G401 (cell line): ENCODE data around the gene WNT1. TPM values are rescaled to one million over a fixed set of nuclear protein-coding genes. Genes with fewer than 3 reads are reported as not detected.

ENCODE experiments used
- DNase-seq: peaks from one replicate; pipeline ENCODE4 v3.0.0-alpha.2; 2015; ENCODE audit warnings: low spot score
- in situ Hi-C: cut with HindIII; loops from 2 replicates; pipeline ENCODE4 v1.10.0; 2016; ENCODE audit warnings: low sequenced_read_pairs, mixed read lengths
- total RNA-seq: library from RNA; depleted of rRNA; stranded (reverse); fragments of >200 nt; shearing (Covaris generic); gene quantifications from 2 replicates; pipeline ENCODE4 v1.2.3, GENCODE V29; 2014; rRNA removed

Gene WNT1
- total RNA-seq, 1 experiment from 2014 or later, result not detected

GRCh38 chr12:49021292-49021915 lies 43.3 kb downstream of the WNT1 start:
- DNase-seq, result no peak
- in situ Hi-C loops, result no loop called here

GRCh38 chr12:49022558-49023178 lies 44.5 kb downstream of the WNT1 start:
- in situ Hi-C loops, result no loop called here
- DNase-seq, result no peak

- DNase-seq, result no peak
- in situ Hi-C loops, result no loop called here
Measured at GRCh38 chr12:49023812-49024211, 45.7 kb downstream of the WNT1 start.

GRCh38 chr12:49024543-49024942 lies 46.4 kb downstream of the WNT1 start:
- no peak for DNase-seq
- in situ Hi-C loops, result no loop called here

GRCh38 chr12:49025463-49025862 lies 47.3 kb downstream of the WNT1 start:
- no peak for DNase-seq
- in situ Hi-C loops, result no loop called here

- in situ Hi-C loops, result no loop called here
Measured at GRCh38 chr12:49026101-49026500, 48.0 kb downstream of the WNT1 start.

GRCh38 chr12:49026678-49027480 lies 48.8 kb downstream of the WNT1 start:
- no peak for DNase-seq

More at GRCh38 chr12:49026101-49026500, 48.0 kb downstream of the WNT1 start:
- no peak for DNase-seq

GRCh38 chr12:49027846-49028555 lies 49.9 kb downstream of the WNT1 start:
- DNase-seq, result no peak

More at GRCh38 chr12:49026678-49027480, 48.8 kb downstream of the WNT1 start:
- in situ Hi-C loops, result no loop called here

GRCh38 chr12:49028666-49029275 lies 50.6 kb downstream of the WNT1 start:
- DNase-seq, result no peak
- in situ Hi-C loops, result no loop called here

More at GRCh38 chr12:49027846-49028555, 49.9 kb downstream of the WNT1 start:
- in situ Hi-C loops, result no loop called here

GRCh38 chr12:49030119-49030518 lies 52.0 kb downstream of the WNT1 start:
- DNase-seq, result no peak

GRCh38 chr12:49030714-49031572 lies 52.8 kb downstream of the WNT1 start:
- no peak for DNase-seq
- in situ Hi-C loops, result no loop called here

More at GRCh38 chr12:49030119-49030518, 52.0 kb downstream of the WNT1 start:
- in situ Hi-C loops, result no loop called here

GRCh38 chr12:49031573-49032161 lies 53.5 kb downstream of the WNT1 start:
- in situ Hi-C loops, result no loop called here
- no peak for DNase-seq

Other genes with a start within 250 kb of the WNT1 start
- 23.1 and 29.8 TPM in 2 replicates for gene ADCY6, start 189.2 kb upstream of the WNT1 start, total RNA-seq
- 2.9 and 17.2 TPM in 2 replicates for gene CACNB3, start 159.8 kb upstream of the WNT1 start, total RNA-seq
- gene DDX23, start 126.2 kb upstream of the WNT1 start, total RNA-seq, result 73.4 and 87.1 TPM in 2 replicates
- 0.88 and 1.9 TPM in 2 replicates for gene RND1, start 112.5 kb upstream of the WNT1 start, total RNA-seq
- 2.0 and 2.8 TPM in 2 replicates for gene FKBP11, start 52.8 kb upstream of the WNT1 start, total RNA-seq
- gene ARF3, start 20.8 kb upstream of the WNT1 start, total RNA-seq, result 118 and 141 TPM in 2 replicates
- 3.9 and 10.1 TPM in 2 replicates for gene WNT10B, start 6.6 kb upstream of the WNT1 start, total RNA-seq
- 2.3 and 5.2 TPM in 2 replicates for gene DDN, start 21.1 kb downstream of the WNT1 start, total RNA-seq
- gene PRKAG1, start 40.5 kb downstream of the WNT1 start, total RNA-seq, result 63.5 and 71.2 TPM in 2 replicates
- gene KMT2D, start 82.5 kb downstream of the WNT1 start, total RNA-seq, result 13.8 and 18.6 TPM in 2 replicates
- 2.5 and 3.5 TPM in 2 replicates for gene RHEBL1, start 91.7 kb downstream of the WNT1 start, total RNA-seq
- gene DHH, start 116.5 kb downstream of the WNT1 start, total RNA-seq, result 0.06 TPM in 1 of 2 replicates, not detected in the other
- gene LMBR1L, start 132.5 kb downstream of the WNT1 start, total RNA-seq, result 26.8 and 40.8 TPM in 2 replicates
- gene TUBA1B, start 153.1 kb downstream of the WNT1 start, total RNA-seq, result 2,974 and 3,054 TPM in 2 replicates
- 446 and 521 TPM in 2 replicates for gene TUBA1A, start 210.8 kb downstream of the WNT1 start, total RNA-seq